Head of caudate nucleus (tissue), 42 donors: Measurements from ENCODE around the gene GPC6.

Experiments used
- DNase-seq, 42 donors: peaks; one replicate each; pipeline versions ENCODE4 v3.0.0 to v3.0.0-alpha.2; 2020 to 2021; ENCODE audit warnings: mixed read lengths in 7 of 42
- intact Hi-C: fragments of 100-400 bp; cut with DNase I; formaldehyde crosslinking; loops from one replicate; pipeline ENCODE4 v1.15.0; 2022

GPC6 gene

GRCh38 chr13:93736909-93737308 is 510.3 kb downstream of the GPC6 start:
- no peak for DNase-seq
- intact Hi-C loops, result no loop called here

- DNase-seq, result no peak
- intact Hi-C loops, result no loop called here
Observed at GRCh38 chr13:93740334-93740733, 513.7 kb downstream of the GPC6 start.

- DNase-seq, result no peak
- intact Hi-C loops, result no loop called here
Observed at GRCh38 chr13:93744033-93744432, 517.4 kb downstream of the GPC6 start.

GRCh38 chr13:93744886-93745285 is 518.3 kb downstream of the GPC6 start:
- DNase-seq, result no peak
- intact Hi-C loops, result no loop called here

GRCh38 chr13:93745884-93746283 is 519.3 kb downstream of the GPC6 start:
- intact Hi-C loops, result no loop called here
- no peak for DNase-seq

- intact Hi-C loops, result no loop called here
- DNase-seq, result no peak
Observed at GRCh38 chr13:93746589-93746988, 520.0 kb downstream of the GPC6 start.

- DNase-seq, result no peak
- intact Hi-C loops, result no loop called here
Observed at GRCh38 chr13:93750676-93751075, 524.1 kb downstream of the GPC6 start.

GRCh38 chr13:93751117-93751516 is 524.5 kb downstream of the GPC6 start:
- intact Hi-C loops, result no loop called here

GRCh38 chr13:93752541-93752940 is 525.9 kb downstream of the GPC6 start:
- no peak for DNase-seq
- intact Hi-C loops, result no loop called here

More at GRCh38 chr13:93751117-93751516, 524.5 kb downstream of the GPC6 start:
- DNase-seq, result no peak

- intact Hi-C loops, result no loop called here
- no peak for DNase-seq
Observed at GRCh38 chr13:93753639-93754038, 527.0 kb downstream of the GPC6 start.

- intact Hi-C loops, result no loop called here
- DNase-seq, result no peak
Observed at GRCh38 chr13:93755341-93755740, 528.7 kb downstream of the GPC6 start.

GRCh38 chr13:93758575-93758974 is 532.0 kb downstream of the GPC6 start:
- intact Hi-C loops, result no loop called here
- no peak for DNase-seq

- DNase-seq, result peak in 3 of 42 donors; percentile 6 to 38 (median 33)
- intact Hi-C loops, result no loop called here
Observed at GRCh38 chr13:93762708-93763426, 536.3 kb downstream of the GPC6 start.

GRCh38 chr13:93765062-93765461 is 538.5 kb downstream of the GPC6 start:
- DNase-seq, result no peak
- intact Hi-C loops, result no loop called here

- intact Hi-C loops, result no loop called here
- DNase-seq, result no peak
Observed at GRCh38 chr13:93765811-93766210, 539.2 kb downstream of the GPC6 start.

- intact Hi-C loops, result no loop called here
- no peak for DNase-seq
Observed at GRCh38 chr13:93766719-93767118, 540.1 kb downstream of the GPC6 start.

- DNase-seq, result no peak
- intact Hi-C loops, result no loop called here
Observed at GRCh38 chr13:93767180-93767916, 540.7 kb downstream of the GPC6 start.

GRCh38 chr13:93767917-93768409 is 541.4 kb downstream of the GPC6 start:
- no peak for DNase-seq
- intact Hi-C loops, result no loop called here

- intact Hi-C loops, result no loop called here
- DNase-seq, result no peak
Observed at GRCh38 chr13:93769101-93769500, 542.5 kb downstream of the GPC6 start.

- intact Hi-C loops, result no loop called here
- no peak for DNase-seq
Observed at GRCh38 chr13:93769607-93770006, 543.0 kb downstream of the GPC6 start.

- DNase-seq, result no peak
- intact Hi-C loops, result no loop called here
Observed at GRCh38 chr13:93771227-93771626, 544.6 kb downstream of the GPC6 start.
